HFF-Myc (cell line): ENCODE measurements around the gene EPGN.

Experiments used
- DNase-seq: peaks from one replicate; pipeline ENCODE4 v3.0.0-alpha.2; 2011; ENCODE audit warnings: low read depth; ENCODE audit errors: extremely low read depth
- H3K4me3 ChIP-seq: replicated peaks from 2 replicates; pipeline ENCODE4 v1.5.1; 2011; ENCODE audit warnings: low read depth, mild to moderate bottlenecking, control low read depth, low read length
- CTCF ChIP-seq: IDR thresholded peaks from 2 replicates; pipeline ENCODE4 v1.5.1; 2012; ENCODE audit warnings: mild to moderate bottlenecking, low read depth, low read length, control low read depth; ENCODE audit errors: missing control alignments

The EPGN gene

GRCh38 chr4:74365761-74366160, 57.5 kb downstream of the EPGN start:
- H3K4me3 ChIP-seq = peak overlapping the region; percentile 66
- TF ChIP-seq CTCF = no peak
- no peak for DNase-seq
